Activated naive CD8-positive, alpha-beta T cell treated with anti-CD3 and anti-CD28 coated beads for 36 hours (primary cell): ENCODE data around the gene LPIN1. TPM values are rescaled to one million over a fixed set of nuclear protein-coding genes. Genes with fewer than 3 reads are reported as not detected.

Experiments
- DNase-seq: peaks from one replicate; pipeline ENCODE4 v3.0.0; 2021
- H3K27ac Mint-ChIP-seq: one replicate; pipeline ENCODE4 v1.8.0; 2022; ENCODE audit warnings: mild to moderate bottlenecking, moderate library complexity, mixed read lengths
- H3K27me3 Mint-ChIP-seq: one replicate; pipeline ENCODE4 v1.8.0; 2022; ENCODE audit warnings: mild to moderate bottlenecking, mixed read lengths
- H3K36me3 Mint-ChIP-seq: one replicate; pipeline ENCODE4 v1.8.0; 2021; ENCODE audit warnings: mild to moderate bottlenecking, mixed read lengths
- H3K4me1 Mint-ChIP-seq: one replicate; pipeline ENCODE4 v1.8.0; 2021; ENCODE audit warnings: mixed read lengths
- H3K4me3 Mint-ChIP-seq: one replicate; pipeline ENCODE4 v1.8.0; 2022; ENCODE audit warnings: mild to moderate bottlenecking, moderate library complexity, mixed read lengths
- H3K9me3 Mint-ChIP-seq: one replicate; pipeline ENCODE4 v1.8.0; 2022; ENCODE audit warnings: mixed read lengths
- total RNA-seq, 2 experiments: library from RNA; stranded (reverse); gene quantifications; one replicate each; pipeline ENCODE4 v1.2.3, GENCODE V29; 2021

Gene LPIN1
- total RNA-seq, 2 experiments from 2014 or later: 24.1 to 25.2 TPM

- Mint-ChIP-seq H3K4me3 (no peak overlapping the region), H3K27ac (no peak overlapping the region), H3K27me3 (no peaks in the 10 kb centered on the region), H3K36me3 (no peaks in the 10 kb centered on the region), H3K9me3 (no peaks in the 10 kb centered on the region), H3K4me1 (peaks cover 4% of the 10 kb centered on the region)
- no peak for DNase-seq
Observed at GRCh38 chr2:11710210-11710609, 36.2 kb upstream of the LPIN1 start.

- Mint-ChIP-seq H3K4me1 (no peaks in the 10 kb centered on the region), H3K9me3 (no peaks in the 10 kb centered on the region), H3K36me3 (no peaks in the 10 kb centered on the region), H3K4me3 (no peak overlapping the region), H3K27me3 (no peaks in the 10 kb centered on the region), H3K27ac (no peak overlapping the region)
- DNase-seq: no peak
Observed at GRCh38 chr2:11710632-11711353, 35.6 kb upstream of the LPIN1 start.

- Mint-ChIP-seq H3K27ac (no peak overlapping the region), H3K4me3 (no peak overlapping the region), H3K27me3 (no peaks in the 10 kb centered on the region), H3K36me3 (no peaks in the 10 kb centered on the region), H3K9me3 (no peaks in the 10 kb centered on the region), H3K4me1 (no peaks in the 10 kb centered on the region)
- DNase-seq: no peak
Observed at GRCh38 chr2:11711354-11711716, 35.1 kb upstream of the LPIN1 start.

- Mint-ChIP-seq H3K27me3 (no peaks in the 10 kb centered on the region), H3K9me3 (no peaks in the 10 kb centered on the region), H3K4me3 (no peak overlapping the region), H3K27ac (no peak overlapping the region), H3K4me1 (no peaks in the 10 kb centered on the region), H3K36me3 (no peaks in the 10 kb centered on the region)
- no peak for DNase-seq
Observed at GRCh38 chr2:11711751-11712150, 34.7 kb upstream of the LPIN1 start.

GRCh38 chr2:11712866-11713265 lies 33.6 kb upstream of the LPIN1 start:
- no peaks in the 10 kb centered on the region for H3K9me3 Mint-ChIP-seq
- no peak for DNase-seq
- peaks cover 2% of the 10 kb centered on the region for H3K4me1 Mint-ChIP-seq
- H3K27ac Mint-ChIP-seq: no peak overlapping the region
- no peak overlapping the region for H3K4me3 Mint-ChIP-seq
- H3K27me3 Mint-ChIP-seq: peaks cover 2% of the 10 kb centered on the region
- no peaks in the 10 kb centered on the region for H3K36me3 Mint-ChIP-seq

- peaks cover 3% of the 10 kb centered on the region for H3K27me3 Mint-ChIP-seq
- no peak overlapping the region for H3K27ac Mint-ChIP-seq
- no peaks in the 10 kb centered on the region for H3K36me3 Mint-ChIP-seq
- no peaks in the 10 kb centered on the region for H3K9me3 Mint-ChIP-seq
- H3K4me3 Mint-ChIP-seq: no peak overlapping the region
- DNase-seq: no peak
- H3K4me1 Mint-ChIP-seq: peaks cover 2% of the 10 kb centered on the region
Observed at GRCh38 chr2:11713815-11714214, 32.6 kb upstream of the LPIN1 start.

- Mint-ChIP-seq H3K36me3 (no peaks in the 10 kb centered on the region), H3K27me3 (peaks cover 11% of the 10 kb centered on the region), H3K4me3 (no peak overlapping the region), H3K27ac (no peak overlapping the region), H3K4me1 (peaks cover 11% of the 10 kb centered on the region), H3K9me3 (no peaks in the 10 kb centered on the region)
- DNase-seq: no peak
Observed at GRCh38 chr2:11715987-11716652, 30.3 kb upstream of the LPIN1 start.

GRCh38 chr2:11716689-11717321 lies 29.6 kb upstream of the LPIN1 start:
- Mint-ChIP-seq H3K4me1 (peaks cover 11% of the 10 kb centered on the region), H3K4me3 (no peak overlapping the region), H3K9me3 (no peaks in the 10 kb centered on the region), H3K27ac (no peak overlapping the region), H3K36me3 (no peaks in the 10 kb centered on the region), H3K27me3 (peaks cover 11% of the 10 kb centered on the region)
- DNase-seq: no peak

GRCh38 chr2:11717623-11718022 lies 28.8 kb upstream of the LPIN1 start:
- Mint-ChIP-seq H3K9me3 (no peaks in the 10 kb centered on the region), H3K27me3 (peaks cover 11% of the 10 kb centered on the region), H3K4me1 (peaks cover 11% of the 10 kb centered on the region), H3K36me3 (no peaks in the 10 kb centered on the region), H3K27ac (no peak overlapping the region), H3K4me3 (no peak overlapping the region)
- DNase-seq: no peak

- Mint-ChIP-seq H3K36me3 (no peaks in the 10 kb centered on the region), H3K27me3 (peaks cover 17% of the 10 kb centered on the region), H3K27ac (no peak overlapping the region), H3K4me3 (no peak overlapping the region), H3K4me1 (peaks cover 11% of the 10 kb centered on the region), H3K9me3 (no peaks in the 10 kb centered on the region)
- no peak for DNase-seq
Observed at GRCh38 chr2:11718606-11719005, 27.8 kb upstream of the LPIN1 start.

- Mint-ChIP-seq H3K4me1 (peaks cover 11% of the 10 kb centered on the region), H3K27me3 (peaks cover 17% of the 10 kb centered on the region), H3K9me3 (no peaks in the 10 kb centered on the region), H3K27ac (no peak overlapping the region), H3K4me3 (peak overlapping the region; percentile 53), H3K36me3 (no peaks in the 10 kb centered on the region)
- no peak for DNase-seq
Observed at GRCh38 chr2:11719230-11719977, 27.0 kb upstream of the LPIN1 start.

GRCh38 chr2:11720752-11721151 lies 25.7 kb upstream of the LPIN1 start:
- peaks cover 17% of the 10 kb centered on the region for H3K27me3 Mint-ChIP-seq

GRCh38 chr2:11722292-11723060 lies 24.0 kb upstream of the LPIN1 start:
- DNase-seq: no peak
- Mint-ChIP-seq H3K9me3 (no peaks in the 10 kb centered on the region), H3K27ac (no peak overlapping the region), H3K27me3 (peaks cover 17% of the 10 kb centered on the region), H3K4me1 (peaks cover 9% of the 10 kb centered on the region), H3K36me3 (no peaks in the 10 kb centered on the region), H3K4me3 (no peak overlapping the region)

More at GRCh38 chr2:11720752-11721151, 25.7 kb upstream of the LPIN1 start:
- Mint-ChIP-seq H3K9me3 (no peaks in the 10 kb centered on the region), H3K36me3 (no peaks in the 10 kb centered on the region), H3K27ac (no peak overlapping the region), H3K4me3 (no peak overlapping the region), H3K4me1 (peaks cover 11% of the 10 kb centered on the region)
- no peak for DNase-seq

- H3K9me3 Mint-ChIP-seq: no peaks in the 10 kb centered on the region
- H3K27me3 Mint-ChIP-seq: peaks cover 14% of the 10 kb centered on the region
- no peak overlapping the region for H3K27ac Mint-ChIP-seq
- peaks cover 9% of the 10 kb centered on the region for H3K4me1 Mint-ChIP-seq
- no peaks in the 10 kb centered on the region for H3K36me3 Mint-ChIP-seq
- H3K4me3 Mint-ChIP-seq: no peak overlapping the region
- no peak for DNase-seq
Observed at GRCh38 chr2:11723061-11723371, 23.4 kb upstream of the LPIN1 start.

GRCh38 chr2:11724151-11724550 lies 22.3 kb upstream of the LPIN1 start:
- Mint-ChIP-seq H3K36me3 (no peaks in the 10 kb centered on the region), H3K27me3 (peaks cover 14% of the 10 kb centered on the region), H3K27ac (no peak overlapping the region)

More at GRCh38 chr2:11724151-11724550, 22.3 kb upstream of the LPIN1 start:
- Mint-ChIP-seq H3K4me1 (peaks cover 7% of the 10 kb centered on the region), H3K9me3 (no peaks in the 10 kb centered on the region), H3K4me3 (no peak overlapping the region)
- DNase-seq: no peak
